H1 (cell line): ENCODE measurements around the gene BTBD9. TPM values are rescaled to one million over a fixed set of nuclear protein-coding genes. Genes with fewer than 3 reads are reported as not detected.

ENCODE experiments used
- CTCF ChIA-PET: fragments of 300-600 bp; sonication (Branson Sonifier 250); formaldehyde crosslinking; loops from one replicate; lab custom pipeline; 2021; ENCODE audit not compliant: partially characterized antibody; lab: Charles Lee
- POLR2A ChIA-PET: fragments of 300-600 bp; sonication (Branson Sonifier 250); formaldehyde crosslinking; loops from one replicate; lab custom pipeline; 2021; ENCODE audit warnings: inconsistent platforms; ENCODE audit not compliant: partially characterized antibody; lab: Charles Lee
- DNase-seq, 2 experiments: peaks; one replicate each; pipeline versions ENCODE4 v3.0.0 to v3.0.0-alpha.2; 2010 to 2022; ENCODE audit warnings: low spot score in 2 of 2, low read depth in 1 of 2, mixed read lengths in 1 of 2
- FAIRE-seq: peaks from 2 replicates; lab custom pipeline; 2011; peaks lifted over from hg19 to GRCh38; lab: Jason Lieb, UNC
- H2AFZ ChIP-seq: 2 replicates; pipeline ENCODE4 v1.8.1; 2012; ENCODE audit warnings: low read length, inconsistent platforms
- H2AK5ac ChIP-seq: 2 replicates; pipeline ENCODE4 v1.6.1; 2013; ENCODE audit warnings: low read depth, low read length
- H2BK120ac ChIP-seq: replicated peaks from 2 replicates; pipeline ENCODE3; 2013; ENCODE audit warnings: low read depth, low read length, inconsistent platforms
- H2BK12ac ChIP-seq: 2 replicates; pipeline ENCODE4 v1.6.1; 2013; ENCODE audit warnings: low read depth, low read length
- H2BK15ac ChIP-seq: 2 replicates; pipeline ENCODE4 v1.6.1; 2013; ENCODE audit warnings: low read length
- H2BK20ac ChIP-seq: 2 replicates; pipeline ENCODE4 v1.6.1; 2013; ENCODE audit warnings: low read length
- H2BK5ac ChIP-seq: 2 replicates; pipeline ENCODE4 v1.6.1; 2013; ENCODE audit warnings: low read depth, low read length
- H3K14ac ChIP-seq: 2 replicates; pipeline ENCODE4 v1.6.1; 2013; ENCODE audit warnings: inconsistent platforms; ENCODE audit not compliant: insufficient read length
- H3K18ac ChIP-seq: 2 replicates; pipeline ENCODE4 v1.6.1; 2013; ENCODE audit warnings: low read length; ENCODE audit errors: extremely low read depth
- H3K23ac ChIP-seq: 2 replicates; pipeline ENCODE4 v1.6.1; 2013; ENCODE audit warnings: inconsistent platforms; ENCODE audit not compliant: insufficient read length
- H3K23me2 ChIP-seq: 2 replicates; pipeline ENCODE4 v1.6.1; 2013; ENCODE audit warnings: low read depth, low read length
- H3K27ac ChIP-seq: 2 replicates; pipeline ENCODE4 v1.6.1; 2011; ENCODE audit warnings: low read depth, low read length, inconsistent platforms
- H3K27me3 ChIP-seq, 4 experiments: replicated peaks in 1 of 4; 1 replicate in 1 of 4; 2 replicates in 3 of 4; pipeline versions ENCODE4 v1.6.1 to v1.8.1; 2011 to 2013; ENCODE audit warnings: low read length in 3 of 4, mild to moderate bottlenecking in 3 of 4, inconsistent platforms in 2 of 4, mixed read lengths in 2 of 4, moderate library complexity in 1 of 4; ENCODE audit not compliant: control insufficient read depth in 3 of 4, insufficient read depth in 3 of 4; ENCODE audit errors: extremely low read depth in 1 of 4
- H3K36me3 ChIP-seq, 4 experiments: 2 replicates each; pipeline versions ENCODE4 v1.6.1 to v1.8.1; 2011 to 2013; ENCODE audit warnings: mild to moderate bottlenecking in 4 of 4, low read length in 3 of 4, moderate library complexity in 2 of 4, control low read depth in 1 of 4, inconsistent platforms in 1 of 4; ENCODE audit not compliant: insufficient read depth in 4 of 4, control insufficient read depth in 2 of 4
- H3K4ac ChIP-seq: replicated peaks from 2 replicates; pipeline ENCODE3; 2013; ENCODE audit warnings: low read length, low read depth, mixed read lengths, inconsistent platforms; ENCODE audit not compliant: insufficient read length
- H3K4me1 ChIP-seq, 4 experiments: replicated peaks in 1 of 4; 1 replicate in 1 of 4; 2 replicates in 3 of 4; pipeline versions ENCODE4 v1.6.1 to v1.8.1; 2011 to 2013; ENCODE audit warnings: low read length in 3 of 4, inconsistent platforms in 2 of 4, mixed read lengths in 1 of 4; ENCODE audit not compliant: insufficient read depth in 4 of 4, control insufficient read depth in 3 of 4
- H3K4me2 ChIP-seq, 2 experiments: 2 replicates each; pipeline versions ENCODE4 v1.6.1 to v1.8.1; 2011 to 2013; ENCODE audit warnings: low read depth in 2 of 2, low read length in 2 of 2, control low read depth in 1 of 2, inconsistent platforms in 1 of 2, mild to moderate bottlenecking in 1 of 2; ENCODE audit not compliant: insufficient read depth in 1 of 2
- H3K4me3 ChIP-seq, 4 experiments: fragments of 200-600, 300-600 bp in 1 of 4; sonication (generic), shearing (Covaris generic), sonication (Bioruptor Twin) in 1 of 4; 2 replicates each; pipeline versions ENCODE4 v1.5.1 to v1.8.1; 2011 to 2016; ENCODE audit warnings: low read length in 4 of 4, low read depth in 3 of 4, control low read depth in 2 of 4, inconsistent platforms in 2 of 4, mild to moderate bottlenecking in 2 of 4, mixed read lengths in 1 of 4, moderate library complexity in 1 of 4; ENCODE audit not compliant: insufficient read depth in 2 of 4; ENCODE audit errors: extremely low read depth in 1 of 4
- H3K56ac ChIP-seq: replicated peaks from 2 replicates; pipeline ENCODE3; 2013; ENCODE audit warnings: low read depth, mild to moderate bottlenecking, mixed read lengths, low read length, inconsistent platforms; ENCODE audit not compliant: insufficient read length
- H3K79me1 ChIP-seq: 2 replicates; pipeline ENCODE4 v1.6.1; 2013; ENCODE audit warnings: low read depth, low read length, control low read depth
- H3K79me2 ChIP-seq, 2 experiments: 2 replicates each; pipeline versions ENCODE4 v1.6.1 to v1.8.1; 2012 to 2013; ENCODE audit warnings: low read length in 2 of 2, mild to moderate bottlenecking in 2 of 2, inconsistent platforms in 1 of 2; ENCODE audit not compliant: insufficient read depth in 2 of 2, control insufficient read depth in 1 of 2
- H3K9ac ChIP-seq, 4 experiments: replicated peaks in 1 of 4; 1 replicate in 1 of 4; 2 replicates in 3 of 4; pipeline versions ENCODE4 v1.6.1 to v1.8.1; 2011 to 2013; ENCODE audit warnings: low read depth in 3 of 4, low read length in 3 of 4, control low read depth in 2 of 4, mild to moderate bottlenecking in 2 of 4, moderate library complexity in 2 of 4, inconsistent platforms in 1 of 4; ENCODE audit errors: extremely low read depth in 1 of 4
- H3K9me3 ChIP-seq, 2 experiments: 2 replicates each; pipeline versions ENCODE4 v1.6.1 to v1.8.1; 2012 to 2013; ENCODE audit warnings: mild to moderate bottlenecking in 2 of 2, moderate library complexity in 2 of 2, control low read depth in 1 of 2, inconsistent platforms in 1 of 2, low read depth in 1 of 2, low read length in 1 of 2, mixed read lengths in 1 of 2; ENCODE audit not compliant: insufficient read depth in 2 of 2
- H4K20me1 ChIP-seq, 2 experiments: replicated peaks in 1 of 2; 2 replicates each; pipeline versions ENCODE3 to v1.8.1; 2011 to 2013; ENCODE audit warnings: inconsistent platforms in 2 of 2, low read length in 2 of 2, mild to moderate bottlenecking in 1 of 2; ENCODE audit not compliant: insufficient read depth in 2 of 2, control insufficient read depth in 1 of 2
- H4K5ac ChIP-seq: 2 replicates; pipeline ENCODE4 v1.6.1; 2013; ENCODE audit warnings: low read length, low read depth, mixed read lengths, inconsistent platforms; ENCODE audit not compliant: insufficient read length
- H4K8ac ChIP-seq: 2 replicates; pipeline ENCODE4 v1.8.0; 2013; ENCODE audit warnings: mild to moderate bottlenecking, moderate library complexity, low read length, inconsistent platforms; ENCODE audit not compliant: insufficient read depth; ENCODE audit errors: extremely low read depth
- H4K91ac ChIP-seq: replicated peaks from 2 replicates; pipeline ENCODE3; 2013; ENCODE audit warnings: low read length, mixed read lengths, inconsistent platforms; ENCODE audit not compliant: insufficient read length
- BACH1 ChIP-seq: IDR thresholded peaks from 2 replicates; pipeline ENCODE4 v1.6.1; 2012; ENCODE audit warnings: low read length, improper control_type of control experiment
- HDAC6 ChIP-seq: IDR thresholded peaks from one replicate; pipeline ENCODE4 v1.7.1; 2012; ENCODE audit warnings: low read depth, mild to moderate bottlenecking, inconsistent platforms, low read length, moderate library complexity
- MAX ChIP-seq: IDR thresholded peaks from 2 replicates; pipeline ENCODE4 v1.6.1; 2012; ENCODE audit warnings: inconsistent platforms
- NANOG ChIP-seq: IDR thresholded peaks from 2 replicates; pipeline ENCODE4 v1.6.1; 2011; ENCODE audit warnings: low read length, low read depth, mild to moderate bottlenecking, inconsistent platforms; ENCODE audit not compliant: insufficient read depth, poor library complexity, severe bottlenecking
- POU5F1 ChIP-seq: IDR thresholded peaks from 2 replicates; pipeline ENCODE4 v1.6.1; 2011; ENCODE audit warnings: low read depth, mild to moderate bottlenecking, low read length, moderate library complexity
- SP1 ChIP-seq: IDR thresholded peaks from 2 replicates; pipeline ENCODE4 v1.6.1; 2011; ENCODE audit warnings: low read depth, low read length
- SP4 ChIP-seq: IDR thresholded peaks from 2 replicates; pipeline ENCODE4 v1.6.1; 2012; ENCODE audit warnings: low read length, inconsistent platforms
- WGBS, 2 experiments: shearing (Covaris generic) in 1 of 2; methylation state at CpG; one replicate each; pipeline versions ENCODE4 v1.1.6 to v1.1.7; 2013 to 2015; ENCODE audit warnings: low lambda C conversion rate in 2 of 2, mixed read lengths in 2 of 2, inconsistent platforms in 1 of 2, low coverage in 1 of 2, missing lambda C conversion rate in 1 of 2; ENCODE audit not compliant: insufficient replicate concordance in 2 of 2, insufficient coverage in 1 of 2, insufficient read length in 1 of 2; ENCODE audit errors: extremely low coverage in 1 of 2, missing lambda C conversion rate in 1 of 2; 5-methylcytosine and 5-hydroxymethylcytosine counted together
- polyA plus RNA-seq, 7 experiments: library from polyadenylated mRNA; depleted of rRNA in 3 of 7; stranded (reverse) in 5 of 7; unstranded in 2 of 7; fragments of >200 nt in 5 of 7; fragments of 200-250 nt in 2 of 7; gene quantifications; 1 replicate in 5 of 7; 2 replicates in 1 of 7; 4 replicates in 1 of 7; pipeline versions ENCODE4 v1.2.1 to v1.2.3, GENCODE V29; 2011 to 2013; ENCODE audit warnings: missing spikeins in 2 of 7, mixed read lengths in 2 of 7
- total RNA-seq: library from RNA; stranded (reverse); fragmentation: NEBNext Ultra II Directional; extraction: Animal tissue kit (Norgen Biotek cat#: 25700); gene quantifications from 2 replicates; pipeline ENCODE4 v1.2.1, GENCODE V29; 2021

The BTBD9 gene
- total and polyA plus RNA-seq, 2 of the 8 experiments (the other 6 are each of a cell fraction or from before 2014, with no cell fraction given): 0.92 to 4.1 TPM

DNA sequence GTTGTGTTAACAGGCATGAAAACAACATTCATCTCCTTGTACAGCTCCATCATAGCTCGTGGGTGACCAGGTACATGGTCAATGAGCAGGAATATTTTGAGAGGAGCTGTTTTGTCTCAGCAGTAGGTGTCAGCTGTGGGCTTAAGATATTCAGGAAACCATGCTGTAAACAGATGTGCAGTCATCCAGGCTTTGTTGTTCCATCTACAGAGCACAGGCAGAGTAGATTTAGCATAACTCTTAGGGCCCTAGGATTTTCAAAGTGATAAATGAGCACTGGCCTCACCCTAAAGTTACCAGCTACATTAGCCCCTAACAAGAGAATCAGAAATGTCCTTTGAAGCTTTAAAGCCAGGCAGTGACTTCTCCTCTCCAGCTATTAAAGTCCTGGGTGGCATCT is 154.2 kb downstream of the BTBD9 start:
- FAIRE-seq (no peak), DNase-seq (no peak)
- H3K36me3 ChIP-seq: no peaks in the 10 kb centered on the region
- no peaks in the 10 kb centered on the region for H4K20me1 ChIP-seq
- ChIA-PET POLR2A (no interaction called here), CTCF (interaction anchor here (0.9 to 1.4 kb wide), 5 partner anchors 8 to 453 kb away, joined by 3 to 5 read pairs (median 3); no protein-coding TSS in a partner anchor)
- no peak overlapping the region for H4K8ac ChIP-seq
- H2BK20ac ChIP-seq: no peak overlapping the region
- no peak overlapping the region for H3K23ac ChIP-seq
- no peak overlapping the region for H2AFZ ChIP-seq
- no peak overlapping the region for H3K4me2 ChIP-seq
- H2BK5ac ChIP-seq: no peak overlapping the region
- no peak overlapping the region for H3K9ac ChIP-seq
- H3K14ac ChIP-seq: no peak overlapping the region
- no peaks in the 10 kb centered on the region for H3K27me3 ChIP-seq
- no peak overlapping the region for H2BK12ac ChIP-seq
- H4K91ac ChIP-seq: no peak overlapping the region
- H2BK120ac ChIP-seq: no peak overlapping the region
- TF ChIP-seq SP4 (no peak), NANOG (no peak), MAX (no peak), BACH1 (no peak), POU5F1 (no peak), SP1 (no peak), HDAC6 (no peak)
- H3K23me2 ChIP-seq: no peaks in the 10 kb centered on the region
- no peak overlapping the region for H3K18ac ChIP-seq
- H3K56ac ChIP-seq: no peak overlapping the region
- no peak overlapping the region for H2BK15ac ChIP-seq
- no peaks in the 10 kb centered on the region for H3K79me2 ChIP-seq
- H3K4me3 ChIP-seq: no peak overlapping the region
- 86% methylated on average over 1 of the region's 1 CpG; no CpG with 5 or more reads in 1 of the 2 experiments for WGBS, 2 experiments
- H4K5ac ChIP-seq: no peak overlapping the region
- no peak overlapping the region for H3K27ac ChIP-seq
- H3K79me1 ChIP-seq: no peaks in the 10 kb centered on the region
- H3K9me3 ChIP-seq: no peaks in the 10 kb centered on the region
- peaks cover 0 to 3% (median 1%) of the 10 kb centered on the region in 4 experiments; a peak in 2 of 7 replicates for H3K4me1 ChIP-seq
- no peak overlapping the region for H2AK5ac ChIP-seq
- H3K4ac ChIP-seq: no peak overlapping the region
